Nephron progenitor cell (in vitro differentiated cells): Measurements from ENCODE around the gene JMJD1C.

Experiments used
- DNase-seq: peaks from one replicate; pipeline ENCODE4 v3.0.0; 2021
- H3K27ac Mint-ChIP-seq: 2 replicates; pipeline ENCODE4 v1.8.0; 2021; ENCODE audit warnings: mild to moderate bottlenecking, moderate library complexity, mixed read lengths
- H3K27me3 Mint-ChIP-seq: 2 replicates; pipeline ENCODE4 v1.8.0; 2021; ENCODE audit warnings: mild to moderate bottlenecking, low read depth, mixed read lengths; ENCODE audit not compliant: poor library complexity
- H3K36me3 Mint-ChIP-seq: 2 replicates; pipeline ENCODE4 v1.8.0; 2021; ENCODE audit warnings: low read depth, mixed read lengths
- H3K4me1 Mint-ChIP-seq: 2 replicates; pipeline ENCODE4 v1.8.0; 2021; ENCODE audit warnings: mixed read lengths
- H3K4me3 Mint-ChIP-seq: 2 replicates; pipeline ENCODE4 v1.8.0; 2021; ENCODE audit warnings: mild to moderate bottlenecking, moderate library complexity, mixed read lengths
- H3K9me3 Mint-ChIP-seq: 2 replicates; pipeline ENCODE4 v1.8.0; 2021; ENCODE audit warnings: mild to moderate bottlenecking, moderate library complexity, mixed read lengths
- TF ChIP-seq, protein P1 (sequence below): fragments of 200-600 bp; sonication (generic); IDR thresholded peaks from 2 replicates; pipeline ENCODE4 v1.5.0; 2021; ENCODE audit warnings: antibody characterized with exemption

Gene JMJD1C

DNA sequence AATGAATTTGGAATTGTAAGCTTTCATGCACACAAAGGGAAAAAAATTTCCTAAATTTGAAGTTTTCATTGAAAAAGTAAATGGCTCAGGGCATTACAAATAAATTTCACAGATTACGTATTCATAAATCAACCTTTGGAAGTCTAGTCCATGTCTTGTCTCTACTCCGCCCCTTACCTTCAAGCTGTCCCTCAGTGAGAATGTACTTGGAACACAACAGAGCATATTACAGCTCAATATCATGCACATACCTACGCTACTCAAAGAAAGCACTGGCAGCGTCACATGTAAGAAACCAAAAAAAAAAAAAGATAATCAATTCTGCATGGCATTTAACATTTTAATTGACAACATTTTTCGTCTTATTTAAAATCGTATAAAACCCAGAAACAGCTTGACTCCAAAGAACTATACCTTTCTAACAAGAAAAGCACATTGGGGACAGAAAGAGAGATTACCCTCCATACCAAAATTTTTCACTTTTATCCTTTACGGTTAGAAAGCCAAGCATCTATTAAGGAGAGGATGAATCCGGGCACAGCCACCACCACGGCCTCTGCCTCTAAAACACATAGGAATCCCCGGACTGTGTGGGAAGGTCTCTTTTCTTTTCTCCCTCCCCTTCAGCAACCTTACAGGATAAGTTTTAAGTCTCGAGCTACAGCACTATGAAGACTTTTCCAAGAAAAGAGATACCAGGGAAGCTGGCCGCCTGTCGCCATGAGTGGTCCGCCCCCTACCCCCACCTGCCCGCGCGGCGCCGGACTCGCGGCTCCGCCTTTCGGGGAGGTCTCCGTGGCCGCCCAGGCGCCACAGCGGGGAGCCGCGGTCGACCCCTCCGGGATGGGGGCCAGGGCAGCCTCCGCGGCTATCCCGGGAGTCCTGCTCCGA is 1.1 kb downstream of the JMJD1C start:
- Mint-ChIP-seq H3K36me3 (peaks cover 31% of the 10 kb centered on the region), H3K27me3 (no peaks in the 10 kb centered on the region), H3K27ac (peak overlapping the region; percentile 96), H3K4me1 (peaks cover 38% of the 10 kb centered on the region), H3K9me3 (peaks cover 11% of the 10 kb centered on the region), H3K4me3 (peak overlapping the region; percentile 97)
- TF ChIP-seq, protein P1, sequence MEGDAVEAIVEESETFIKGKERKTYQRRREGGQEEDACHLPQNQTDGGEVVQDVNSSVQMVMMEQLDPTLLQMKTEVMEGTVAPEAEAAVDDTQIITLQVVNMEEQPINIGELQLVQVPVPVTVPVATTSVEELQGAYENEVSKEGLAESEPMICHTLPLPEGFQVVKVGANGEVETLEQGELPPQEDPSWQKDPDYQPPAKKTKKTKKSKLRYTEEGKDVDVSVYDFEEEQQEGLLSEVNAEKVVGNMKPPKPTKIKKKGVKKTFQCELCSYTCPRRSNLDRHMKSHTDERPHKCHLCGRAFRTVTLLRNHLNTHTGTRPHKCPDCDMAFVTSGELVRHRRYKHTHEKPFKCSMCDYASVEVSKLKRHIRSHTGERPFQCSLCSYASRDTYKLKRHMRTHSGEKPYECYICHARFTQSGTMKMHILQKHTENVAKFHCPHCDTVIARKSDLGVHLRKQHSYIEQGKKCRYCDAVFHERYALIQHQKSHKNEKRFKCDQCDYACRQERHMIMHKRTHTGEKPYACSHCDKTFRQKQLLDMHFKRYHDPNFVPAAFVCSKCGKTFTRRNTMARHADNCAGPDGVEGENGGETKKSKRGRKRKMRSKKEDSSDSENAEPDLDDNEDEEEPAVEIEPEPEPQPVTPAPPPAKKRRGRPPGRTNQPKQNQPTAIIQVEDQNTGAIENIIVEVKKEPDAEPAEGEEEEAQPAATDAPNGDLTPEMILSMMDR = no peak
- DNase-seq = no peak

DNA sequence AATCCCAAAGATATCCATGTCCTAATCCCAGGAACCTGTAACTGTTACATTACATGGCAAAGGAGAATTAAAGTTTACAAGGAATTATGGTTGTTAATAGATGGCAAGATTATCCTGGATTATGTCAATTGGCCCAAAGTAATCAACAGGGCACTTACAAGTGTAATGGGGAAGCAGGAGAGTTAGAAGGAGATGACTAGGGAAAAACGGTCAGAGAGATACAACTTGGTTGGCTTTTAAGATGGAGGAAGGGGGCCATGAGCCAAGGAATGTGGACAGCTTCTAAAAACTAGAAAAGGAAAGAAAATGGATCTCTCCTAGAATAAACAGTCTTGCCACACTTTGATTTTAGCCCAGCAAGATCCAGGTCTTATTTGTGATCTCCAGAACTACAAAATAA is 3.3 kb downstream of the JMJD1C start:
- DNase-seq = no peak
- Mint-ChIP-seq H3K4me1 (peaks cover 27% of the 10 kb centered on the region), H3K9me3 (peaks cover 11% of the 10 kb centered on the region), H3K27ac (no peak overlapping the region), H3K36me3 (peaks cover 31% of the 10 kb centered on the region), H3K4me3 (no peak overlapping the region), H3K27me3 (no peaks in the 10 kb centered on the region)
- TF ChIP-seq, protein P1 = no peak

DNA sequence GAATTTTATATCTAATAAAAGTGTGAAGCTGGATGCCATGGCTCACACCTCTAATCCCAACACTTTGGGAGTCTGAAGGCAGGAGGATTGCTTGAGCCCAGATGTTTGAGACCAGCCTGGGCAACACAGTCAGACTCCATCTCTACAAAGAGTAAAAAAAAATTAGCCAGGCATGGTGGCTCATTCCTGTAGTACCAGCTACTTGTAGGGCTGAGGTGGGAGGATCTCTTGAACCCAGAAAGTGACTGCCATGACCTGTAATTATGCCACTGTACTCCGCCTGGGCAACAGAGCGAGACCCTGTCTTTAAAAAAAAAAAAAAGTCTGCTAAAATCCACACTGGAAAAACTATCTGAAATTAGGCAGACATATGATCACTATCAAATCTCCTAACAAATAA is 7.6 kb downstream of the JMJD1C start:
- Mint-ChIP-seq H3K4me1 (peaks cover 5% of the 10 kb centered on the region), H3K9me3 (peaks cover 8% of the 10 kb centered on the region), H3K27me3 (no peaks in the 10 kb centered on the region), H3K4me3 (no peak overlapping the region), H3K36me3 (peaks cover 45% of the 10 kb centered on the region), H3K27ac (no peak overlapping the region)
- DNase-seq = no peak
- TF ChIP-seq, protein P1 = no peak

DNA sequence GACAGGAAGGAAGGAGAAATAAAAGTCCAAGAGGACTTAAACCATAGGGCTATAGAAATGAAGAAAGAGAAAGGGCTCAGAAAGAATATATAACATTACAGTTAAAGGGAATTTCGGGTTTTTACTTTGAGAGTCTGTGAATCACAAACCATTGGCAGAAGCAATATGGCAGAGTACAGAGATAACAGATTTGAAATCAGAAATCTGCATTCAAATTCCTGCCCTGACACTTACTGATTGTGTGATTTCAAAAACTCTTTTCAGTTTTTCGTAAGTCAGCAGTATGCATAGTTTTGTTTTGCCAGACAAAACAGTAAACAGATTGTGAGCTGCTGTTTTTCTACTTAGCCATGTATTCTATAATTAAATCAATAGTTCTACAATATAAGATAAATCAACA is 8.2 kb downstream of the JMJD1C start:
- Mint-ChIP-seq H3K27ac (no peak overlapping the region), H3K36me3 (peaks cover 46% of the 10 kb centered on the region), H3K9me3 (peaks cover 4% of the 10 kb centered on the region), H3K4me1 (peaks cover 5% of the 10 kb centered on the region), H3K27me3 (no peaks in the 10 kb centered on the region), H3K4me3 (no peak overlapping the region)
- TF ChIP-seq, protein P1 = no peak
- no peak for DNase-seq

DNA sequence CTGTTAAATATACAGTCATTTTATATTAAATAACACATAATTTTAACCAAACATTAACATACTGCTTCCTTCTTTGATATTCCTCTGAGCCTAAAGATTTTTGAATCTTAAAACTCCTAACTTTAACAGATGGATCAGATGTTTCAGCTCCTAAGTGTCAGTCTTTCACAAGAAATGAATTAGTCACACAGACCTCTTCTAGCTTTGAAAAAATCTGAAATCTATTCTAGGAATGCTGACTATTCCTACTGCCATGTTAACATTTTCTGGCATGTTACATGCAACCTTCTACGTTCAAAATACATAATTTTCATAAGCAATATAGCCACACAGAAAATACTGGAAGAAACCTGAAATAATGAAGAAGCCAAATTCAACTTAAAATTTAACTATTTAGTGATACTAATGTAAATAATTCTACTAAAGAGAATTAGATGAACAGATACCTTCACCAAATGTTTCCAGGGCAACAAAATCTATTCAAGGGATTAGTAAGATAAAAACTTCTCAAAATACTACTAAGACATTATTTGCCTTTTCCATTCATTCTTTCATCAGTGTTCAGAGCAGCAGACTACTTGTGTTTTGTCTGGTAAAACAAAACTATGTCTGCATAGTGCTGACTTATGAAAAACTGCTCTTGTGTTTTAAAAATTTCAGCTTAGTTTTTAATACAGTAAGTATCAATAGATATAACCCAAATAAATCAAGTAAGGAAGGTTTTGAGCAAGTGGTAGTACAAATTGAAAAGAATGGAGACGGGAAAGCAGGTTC is 9.2 kb downstream of the JMJD1C start:
- H3K27ac Mint-ChIP-seq = peak overlapping the region; percentile 62
- no peak overlapping the region for H3K4me3 Mint-ChIP-seq

More for the DNA sequence above, 9.2 kb downstream of the JMJD1C start:
- no peaks in the 10 kb centered on the region for H3K27me3 Mint-ChIP-seq
- no peak for DNase-seq
- H3K9me3 Mint-ChIP-seq = peaks cover 6% of the 10 kb centered on the region
- peaks cover 46% of the 10 kb centered on the region for H3K36me3 Mint-ChIP-seq
- H3K4me1 Mint-ChIP-seq = peaks cover 5% of the 10 kb centered on the region
- TF ChIP-seq, protein P1 = no peak
